Measurements from ENCODE around the gene HMG20A. TPM values are rescaled to one million over a fixed set of nuclear protein-coding genes. Genes with fewer than 3 reads are reported as not detected.

Gene HMG20A
- total RNA-seq, 1 experiment from 2014 or later = 26.2 TPM

DNA sequence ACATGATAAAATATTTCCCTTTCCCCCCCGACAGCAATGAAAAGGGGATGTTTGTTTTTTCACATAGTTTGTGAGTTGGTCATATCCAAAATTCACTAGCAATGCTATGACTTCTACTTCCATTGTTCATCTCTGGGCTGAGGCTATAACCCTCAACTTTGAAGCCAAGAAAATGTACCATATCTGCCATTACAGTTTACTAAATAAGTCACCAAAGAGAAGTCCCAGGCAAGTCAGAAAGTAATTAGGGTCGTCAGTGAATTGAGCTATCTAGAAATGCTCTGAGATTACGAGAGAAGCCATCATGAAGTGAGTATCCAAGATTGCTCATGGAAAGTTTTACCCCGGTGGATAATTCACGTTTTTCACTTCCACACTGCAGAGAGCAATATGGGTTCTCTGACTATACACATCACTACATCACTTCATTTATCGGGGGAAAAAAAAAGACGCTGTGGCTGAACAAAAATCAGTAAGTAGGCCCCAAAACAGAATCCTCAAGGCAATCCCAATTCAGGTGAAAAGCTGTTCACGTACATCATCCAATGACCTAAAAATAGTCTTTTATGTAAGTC is 2.2 kb upstream of the HMG20A start:
- peak overlapping the region; percentile 69 for H3K4me2 ChIP-seq (ENCODE audit: low read depth, low read length, poor library complexity, severe bottlenecking)
- peaks cover 16% of the 10 kb centered on the region for H3K4me1 ChIP-seq (ENCODE audit: low read length)
- H3K27me3 ChIP-seq (ENCODE audit: low read length) = no peaks in the 10 kb centered on the region
- no peak overlapping the region for H3K27ac ChIP-seq (ENCODE audit: low read length)
- no peak for DNase-seq
- no peaks in the 10 kb centered on the region for H3K9me3 ChIP-seq (ENCODE audit: low read length)
- H4K20me1 ChIP-seq (ENCODE audit: insufficient read depth, low read depth, low read length) = peaks cover 8% of the 10 kb centered on the region; the same call in 1 of the 2 replicates
- H3K4me3 ChIP-seq (ENCODE audit: low read length) = no peak overlapping the region
- no peak overlapping the region for H2AFZ ChIP-seq (ENCODE audit: low read length)
- no peak overlapping the region for H3K9ac ChIP-seq (ENCODE audit: low read length)
- no peaks in the 10 kb centered on the region for H3K36me3 ChIP-seq (ENCODE audit: insufficient read depth, low read length)
- no peaks in the 10 kb centered on the region for H3K9me2 ChIP-seq (replicated peaks; ENCODE audit: insufficient read depth, low read length)
- H3K79me2 ChIP-seq (ENCODE audit: low read length) = peaks cover 7% of the 10 kb centered on the region

DNA sequence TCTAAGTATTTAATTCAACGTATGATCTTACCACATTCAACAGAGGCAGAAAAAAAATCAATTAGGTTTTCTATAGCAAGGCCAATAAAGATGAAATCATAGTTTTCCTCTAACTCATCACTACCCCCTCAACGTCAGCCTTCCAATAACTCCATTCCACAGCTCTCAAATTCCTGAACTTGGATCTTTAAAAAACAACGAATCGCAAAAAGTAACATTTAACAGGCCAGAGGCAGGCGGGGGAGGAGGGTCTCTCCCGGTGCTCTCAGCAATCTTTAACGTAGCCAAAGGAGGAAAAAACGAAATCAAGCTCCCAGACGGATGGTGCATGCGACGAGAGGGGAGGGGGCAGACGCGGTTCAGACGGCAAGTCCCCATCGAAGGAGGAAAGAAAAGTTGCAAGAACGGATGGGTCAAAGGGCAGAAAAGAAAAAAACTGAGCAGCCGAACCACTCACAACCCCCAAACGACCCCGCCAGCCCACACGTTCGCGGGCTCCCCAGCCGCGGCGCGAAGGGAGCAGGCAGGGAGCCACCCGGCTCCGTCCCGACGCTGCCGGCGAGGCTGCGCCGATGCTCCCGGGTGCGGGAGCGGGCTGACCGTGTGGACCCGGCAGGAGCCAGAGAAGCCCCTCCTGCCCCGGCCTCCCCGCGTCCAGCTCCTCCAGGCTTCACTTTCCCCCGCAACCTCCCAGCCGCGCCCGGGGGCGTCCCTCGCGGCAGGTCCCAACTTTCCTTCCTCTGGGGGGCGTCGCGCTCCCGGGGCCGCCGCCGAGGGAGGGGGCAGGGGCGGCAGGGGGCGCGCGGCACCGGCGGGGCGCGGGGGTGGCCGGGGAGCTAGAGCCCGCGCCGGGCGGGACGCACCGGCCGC is 1.5 kb upstream of the HMG20A start:
- H3K4me1 ChIP-seq (ENCODE audit: low read length) = peaks cover 16% of the 10 kb centered on the region
- peak overlapping the region; percentile 69 for H3K9ac ChIP-seq (ENCODE audit: low read length)
- peak overlapping the region; percentile 69 for H3K4me3 ChIP-seq (ENCODE audit: low read length)
- no peak overlapping the region for H3K27ac ChIP-seq (ENCODE audit: low read length)
- H3K36me3 ChIP-seq (ENCODE audit: insufficient read depth, low read length) = no peaks in the 10 kb centered on the region
- H3K79me2 ChIP-seq (ENCODE audit: low read length) = peaks cover 9% of the 10 kb centered on the region
- no peaks in the 10 kb centered on the region for H3K9me2 ChIP-seq (replicated peaks; ENCODE audit: insufficient read depth, low read length)
- H3K9me3 ChIP-seq (ENCODE audit: low read length) = no peaks in the 10 kb centered on the region
- H4K20me1 ChIP-seq (ENCODE audit: insufficient read depth, low read depth, low read length) = peaks cover 15% of the 10 kb centered on the region
- no peaks in the 10 kb centered on the region for H3K27me3 ChIP-seq (ENCODE audit: low read length)
- no peak overlapping the region for H2AFZ ChIP-seq (ENCODE audit: low read length)
- no peak for DNase-seq
- peak overlapping the region; percentile 69 for H3K4me2 ChIP-seq (ENCODE audit: low read depth, low read length, poor library complexity, severe bottlenecking)

- Histone ChIP-seq H3K9me3 (ENCODE audit: low read length) (no peaks in the 10 kb centered on the region), H4K20me1 (ENCODE audit: insufficient read depth, low read depth, low read length) (peaks cover 18% of the 10 kb centered on the region), H3K4me3 (ENCODE audit: low read length) (peak within 1 kb of the TSS; percentile 80), H3K27ac (ENCODE audit: low read length) (peak within 1 kb of the TSS; percentile 70), H3K4me1 (ENCODE audit: low read length) (peaks cover 16% of the 10 kb centered on the region), H3K79me2 (ENCODE audit: low read length) (peaks cover 9% of the 10 kb centered on the region), H3K9ac (ENCODE audit: low read length) (peak within 1 kb of the TSS; percentile 81), H3K27me3 (ENCODE audit: low read length) (no peaks in the 10 kb centered on the region), H3K9me2 (replicated peaks; ENCODE audit: insufficient read depth, low read length) (no peaks in the 10 kb centered on the region), H3K4me2 (ENCODE audit: low read depth, low read length, poor library complexity, severe bottlenecking) (peak within 1 kb of the TSS; percentile 94), H3K36me3 (ENCODE audit: insufficient read depth, low read length) (no peaks in the 10 kb centered on the region), H2AFZ (ENCODE audit: low read length) (peak within 1 kb of the TSS; percentile 90)
- peak; percentile 99 for DNase-seq
Observed at GRCh38 chr15:77419836-77420609, 665 bp upstream of the HMG20A start, which contains the start of gene PEAK1. TSS of gene PEAK1 (minus strand) at chr15:77420104. CDS start at chr15:77181926, 238,178 bp downstream.

DNA sequence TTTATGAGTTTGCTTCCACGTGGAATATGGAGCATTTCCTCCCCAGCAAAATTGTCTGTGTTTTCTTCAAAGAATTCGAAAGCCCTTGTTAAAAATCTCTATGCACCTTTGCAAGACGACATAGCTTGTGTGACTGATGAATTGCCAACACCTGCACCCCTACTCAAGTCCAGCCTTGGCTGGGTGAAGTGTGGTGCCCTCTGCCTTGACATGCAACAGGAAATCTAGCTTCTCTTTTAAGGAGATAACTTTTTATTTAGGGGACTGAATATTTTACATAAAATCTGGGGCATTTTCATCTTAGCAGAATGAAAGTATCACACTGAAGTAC is 647 bp downstream of the HMG20A start:
- no peak overlapping the region; the same call in 1 of the 2 replicates for H3K27ac ChIP-seq (ENCODE audit: low read length)
- H3K36me3 ChIP-seq (ENCODE audit: insufficient read depth, low read length) = no peaks in the 10 kb centered on the region
- no peaks in the 10 kb centered on the region for H3K9me3 ChIP-seq (ENCODE audit: low read length)
- H3K27me3 ChIP-seq (ENCODE audit: low read length) = no peaks in the 10 kb centered on the region
- H3K4me1 ChIP-seq (ENCODE audit: low read length) = peaks cover 16% of the 10 kb centered on the region
- H3K4me2 ChIP-seq (ENCODE audit: low read depth, low read length, poor library complexity, severe bottlenecking) = peak overlapping the region; percentile 94
- H2AFZ ChIP-seq (ENCODE audit: low read length) = peak overlapping the region; percentile 90; the same call in 1 of the 2 replicates
- peak overlapping the region; percentile 80 for H3K4me3 ChIP-seq (ENCODE audit: low read length)
- H4K20me1 ChIP-seq (ENCODE audit: insufficient read depth, low read depth, low read length) = peaks cover 28% of the 10 kb centered on the region
- H3K79me2 ChIP-seq (ENCODE audit: low read length) = peaks cover 13% of the 10 kb centered on the region
- no peaks in the 10 kb centered on the region for H3K9me2 ChIP-seq (replicated peaks; ENCODE audit: insufficient read depth, low read length)
- peak; percentile 55 for DNase-seq
- H3K9ac ChIP-seq (ENCODE audit: low read length) = peak overlapping the region; percentile 81

DNA sequence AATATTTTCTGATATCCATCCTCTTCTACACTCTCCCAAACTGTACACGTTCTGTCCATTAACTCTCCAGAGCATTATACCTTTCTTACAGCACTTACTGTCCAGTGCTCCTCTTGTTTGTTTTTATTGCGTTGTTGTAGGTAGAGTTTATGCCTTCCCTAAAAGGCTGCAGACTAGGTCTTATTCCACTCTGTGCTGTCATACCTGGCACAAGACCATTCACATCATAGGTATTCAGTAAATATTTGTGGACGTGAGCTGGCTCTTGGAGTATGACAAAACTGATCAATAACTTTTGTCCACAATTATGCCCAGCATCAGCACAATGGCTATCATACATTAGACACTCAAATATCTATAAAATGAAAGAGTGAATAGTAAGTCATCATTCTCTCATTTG is 4.4 kb downstream of the HMG20A start:
- Histone ChIP-seq H3K4me2 (ENCODE audit: low read depth, low read length, poor library complexity, severe bottlenecking) (no peak overlapping the region), H3K9me3 (ENCODE audit: low read length) (no peaks in the 10 kb centered on the region), H4K20me1 (ENCODE audit: insufficient read depth, low read depth, low read length) (peaks cover 45% of the 10 kb centered on the region), H3K9ac (ENCODE audit: low read length) (no peak overlapping the region), H3K79me2 (ENCODE audit: low read length) (peaks cover 30% of the 10 kb centered on the region), H3K27me3 (ENCODE audit: low read length) (no peaks in the 10 kb centered on the region), H3K9me2 (replicated peaks; ENCODE audit: insufficient read depth, low read length) (no peaks in the 10 kb centered on the region), H3K4me3 (ENCODE audit: low read length) (no peak overlapping the region), H3K27ac (ENCODE audit: low read length) (no peak overlapping the region), H3K36me3 (ENCODE audit: insufficient read depth, low read length) (no peaks in the 10 kb centered on the region), H2AFZ (ENCODE audit: low read length) (no peak overlapping the region), H3K4me1 (ENCODE audit: low read length) (peaks cover 8% of the 10 kb centered on the region)
- no peak for DNase-seq

GRCh38 chr15:77426377-77426776 is 5.7 kb downstream of the HMG20A start:
- Histone ChIP-seq H3K27ac (ENCODE audit: low read length) (no peak overlapping the region), H3K4me1 (ENCODE audit: low read length) (peaks cover 8% of the 10 kb centered on the region), H4K20me1 (ENCODE audit: insufficient read depth, low read depth, low read length) (peaks cover 54% of the 10 kb centered on the region), H3K4me3 (ENCODE audit: low read length) (no peak overlapping the region), H3K79me2 (ENCODE audit: low read length) (peaks cover 38% of the 10 kb centered on the region), H3K4me2 (ENCODE audit: low read depth, low read length, poor library complexity, severe bottlenecking) (no peak overlapping the region), H3K9me2 (replicated peaks; ENCODE audit: insufficient read depth, low read length) (no peaks in the 10 kb centered on the region), H3K36me3 (ENCODE audit: insufficient read depth, low read length) (no peaks in the 10 kb centered on the region), H3K27me3 (ENCODE audit: low read length) (no peaks in the 10 kb centered on the region), H2AFZ (ENCODE audit: low read length) (no peak overlapping the region), H3K9ac (ENCODE audit: low read length) (no peak overlapping the region), H3K9me3 (ENCODE audit: low read length) (no peaks in the 10 kb centered on the region)
- no peak for DNase-seq

- no peak for DNase-seq
- no peak overlapping the region for H3K4me2 ChIP-seq (ENCODE audit: low read depth, low read length, poor library complexity, severe bottlenecking)
- H3K9me2 ChIP-seq (replicated peaks; ENCODE audit: insufficient read depth, low read length) = no peaks in the 10 kb centered on the region
- no peak overlapping the region for H3K27ac ChIP-seq (ENCODE audit: low read length)
- no peak overlapping the region for H3K4me3 ChIP-seq (ENCODE audit: low read length)
- H3K79me2 ChIP-seq (ENCODE audit: low read length) = peaks cover 34% of the 10 kb centered on the region
- H4K20me1 ChIP-seq (ENCODE audit: insufficient read depth, low read depth, low read length) = peaks cover 57% of the 10 kb centered on the region
- H3K9me3 ChIP-seq (ENCODE audit: low read length) = no peaks in the 10 kb centered on the region
- no peaks in the 10 kb centered on the region for H3K27me3 ChIP-seq (ENCODE audit: low read length)
- no peak overlapping the region for H3K9ac ChIP-seq (ENCODE audit: low read length)
- peaks cover 3% of the 10 kb centered on the region for H3K4me1 ChIP-seq (ENCODE audit: low read length)
- H3K36me3 ChIP-seq (ENCODE audit: insufficient read depth, low read length) = no peaks in the 10 kb centered on the region
- no peak overlapping the region for H2AFZ ChIP-seq (ENCODE audit: low read length)
Observed at GRCh38 chr15:77426871-77427270, 6.2 kb downstream of the HMG20A start.

DNA sequence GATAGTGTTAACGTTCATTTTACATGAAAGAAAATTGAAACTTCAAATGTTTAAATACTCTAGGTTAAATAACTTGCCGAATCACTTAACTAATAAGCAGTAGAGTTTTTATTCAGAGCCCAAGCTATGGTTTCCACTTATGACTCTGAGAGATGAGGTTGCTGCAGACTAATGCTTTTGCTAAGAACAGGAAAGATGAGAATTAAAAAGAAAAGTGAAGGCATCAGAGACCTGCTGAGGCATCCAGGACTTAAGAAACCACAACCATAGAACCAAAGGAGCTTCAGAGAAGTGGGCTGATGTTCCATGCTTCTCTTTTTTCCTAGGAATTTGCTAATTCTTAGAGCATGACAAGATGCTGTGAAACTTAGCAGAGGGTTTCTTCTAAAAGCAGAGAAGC is 9.5 kb downstream of the HMG20A start:
- Histone ChIP-seq H3K9me2 (replicated peaks; ENCODE audit: insufficient read depth, low read length) (no peaks in the 10 kb centered on the region), H3K36me3 (ENCODE audit: insufficient read depth, low read length) (no peaks in the 10 kb centered on the region), H3K4me2 (ENCODE audit: low read depth, low read length, poor library complexity, severe bottlenecking) (no peak overlapping the region), H3K27ac (ENCODE audit: low read length) (no peak overlapping the region), H3K4me1 (ENCODE audit: low read length) (no peaks in the 10 kb centered on the region), H2AFZ (ENCODE audit: low read length) (no peak overlapping the region), H4K20me1 (ENCODE audit: insufficient read depth, low read depth, low read length) (peaks cover 60% of the 10 kb centered on the region), H3K4me3 (ENCODE audit: low read length) (no peak overlapping the region), H3K9ac (ENCODE audit: low read length) (no peak overlapping the region), H3K9me3 (ENCODE audit: low read length) (no peaks in the 10 kb centered on the region), H3K27me3 (ENCODE audit: low read length) (no peaks in the 10 kb centered on the region), H3K79me2 (ENCODE audit: low read length) (peaks cover 35% of the 10 kb centered on the region)
- no peak for DNase-seq
